HG03442 (cell line): Measurements from ENCODE around the gene SPATA3.
"Not testable (repeated sequence)": the region's sequence is repeated elsewhere in the genome, so short reads cannot be mapped to it uniquely, and the experiment has no call there.

Experiments used
- ATAC-seq: cut with Tn5 transposase; IDR thresholded peaks from one replicate; pipeline ENCODE4 v1.9.1; 2021; ENCODE audit warnings: mild to moderate bottlenecking, moderate library complexity; ENCODE audit not compliant: unreplicated experiment

The SPATA3 gene

GRCh38 chr2:230991598-230991997 lies 4.3 kb upstream of the SPATA3 start:
- no peak for ATAC-seq

DNA sequence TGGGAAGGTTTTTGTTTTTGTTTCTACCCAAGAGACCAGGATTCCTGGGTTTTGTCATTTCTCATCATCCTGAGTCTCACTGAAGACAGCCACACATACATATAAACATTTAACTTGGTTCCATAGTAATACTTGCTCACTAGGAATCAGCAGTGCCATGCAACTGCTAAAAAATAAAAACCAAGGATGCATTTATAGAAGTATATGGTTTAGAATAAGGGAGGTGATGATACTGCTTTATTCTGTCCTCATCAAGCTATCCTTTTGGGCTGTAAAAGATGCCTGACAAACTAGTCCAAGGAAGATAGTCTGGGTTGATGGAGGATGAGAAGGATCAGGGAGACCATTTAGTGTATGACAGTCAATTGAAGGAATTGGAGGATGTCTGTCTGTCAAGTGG lies 740 bp downstream of the SPATA3 start:
- ATAC-seq: no peak

DNA sequence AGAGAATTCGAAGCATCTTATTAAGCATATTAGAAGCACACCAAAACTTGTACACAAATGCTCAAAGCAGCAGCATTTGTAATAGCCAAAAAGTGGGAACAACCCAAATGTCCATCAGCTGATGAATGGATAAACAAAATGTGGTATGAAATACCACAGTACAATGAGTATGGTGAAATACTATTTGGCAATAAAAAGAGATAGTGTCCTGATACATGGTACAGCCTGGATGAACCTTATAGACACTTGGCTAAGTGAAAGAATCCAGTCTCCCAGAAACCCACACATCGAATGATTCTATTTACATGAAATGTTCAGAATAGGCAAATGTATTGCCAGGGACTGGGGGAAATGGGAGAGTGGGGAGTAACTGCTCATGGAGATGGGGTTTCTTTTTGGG lies 3.0 kb downstream of the SPATA3 start:
- no peak for ATAC-seq

- no peak for ATAC-seq
These were observed 3.6 kb downstream of the SPATA3 start for GRCh38 chr2:230999477-230999876.

DNA sequence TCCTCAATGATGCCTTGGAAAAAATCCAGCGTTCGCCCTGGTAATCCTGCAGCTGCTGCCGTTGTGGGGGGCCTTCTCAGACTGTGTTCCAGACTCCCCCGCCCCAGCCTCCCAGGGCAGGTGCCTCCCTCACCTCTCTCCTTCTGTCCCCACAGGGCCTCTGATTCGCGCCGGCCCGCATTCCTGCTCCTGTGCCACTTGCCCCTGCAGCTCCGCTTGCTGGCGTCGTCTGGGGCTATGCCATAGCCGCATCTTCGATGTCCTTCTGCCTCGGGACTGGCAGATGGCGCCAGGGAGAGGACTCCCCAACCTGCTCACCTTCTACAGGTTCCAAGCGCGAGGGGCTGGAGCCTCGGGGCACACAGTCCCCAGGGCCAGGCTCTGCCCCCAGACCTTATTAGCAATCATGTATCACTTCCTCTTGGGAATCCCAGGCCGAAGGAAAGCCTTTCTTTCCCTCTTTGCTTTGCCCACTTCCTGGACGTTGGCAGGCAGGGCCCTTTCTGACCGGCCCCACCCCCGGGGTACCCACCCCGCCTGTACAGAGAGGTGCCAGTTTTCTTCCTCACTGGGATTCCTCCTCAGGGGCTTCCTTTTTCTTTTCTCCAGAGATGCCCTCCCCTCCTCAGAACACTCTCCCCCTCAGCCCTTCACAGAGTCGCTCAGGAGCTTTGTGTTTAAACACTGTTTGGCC lies 4.4 kb downstream of the SPATA3 start:
- ATAC-seq: no peak

DNA sequence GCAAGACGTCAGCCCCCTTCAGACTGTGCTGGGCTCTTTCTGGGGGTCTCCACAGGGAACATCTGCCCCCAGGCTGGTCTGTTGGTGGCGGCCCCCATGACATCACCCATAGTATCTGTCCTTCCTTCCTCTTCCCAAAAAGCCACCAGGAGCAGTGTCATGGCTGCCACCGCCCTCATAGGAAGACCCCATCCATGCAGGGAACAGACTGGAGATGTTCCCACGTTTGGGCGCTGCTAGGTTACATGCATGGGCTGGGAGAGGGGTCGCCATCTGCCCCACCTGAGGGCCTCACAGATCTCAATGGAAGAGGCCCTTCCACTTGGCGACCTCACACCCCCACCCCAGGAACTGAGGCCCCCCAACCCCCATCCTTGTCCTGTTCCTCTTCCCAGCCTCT lies 5.1 kb downstream of the SPATA3 start:
- no peak for ATAC-seq

DNA sequence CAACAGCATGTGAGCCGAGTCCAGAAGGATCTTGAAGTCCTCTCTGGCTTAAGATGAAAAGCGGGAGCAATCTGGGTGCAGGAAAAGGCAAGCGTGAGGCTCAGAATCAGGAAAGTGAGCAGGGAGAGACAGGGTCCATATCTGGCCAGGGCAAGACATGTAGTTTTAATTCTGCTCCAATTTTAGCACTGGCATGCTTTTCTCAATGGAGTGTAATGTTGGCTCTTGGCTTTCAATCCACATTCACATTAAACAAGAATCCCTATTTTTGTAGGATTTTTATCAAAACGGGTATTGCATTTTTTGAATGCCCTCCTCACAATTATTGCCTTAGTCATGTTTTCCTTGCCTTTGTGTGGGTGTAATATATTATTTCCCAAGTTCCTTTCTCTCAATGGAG lies 6.0 kb downstream of the SPATA3 start:
- no peak for ATAC-seq

- ATAC-seq: no peak
These were observed 6.7 kb downstream of the SPATA3 start for GRCh38 chr2:231002641-231003040.

DNA sequence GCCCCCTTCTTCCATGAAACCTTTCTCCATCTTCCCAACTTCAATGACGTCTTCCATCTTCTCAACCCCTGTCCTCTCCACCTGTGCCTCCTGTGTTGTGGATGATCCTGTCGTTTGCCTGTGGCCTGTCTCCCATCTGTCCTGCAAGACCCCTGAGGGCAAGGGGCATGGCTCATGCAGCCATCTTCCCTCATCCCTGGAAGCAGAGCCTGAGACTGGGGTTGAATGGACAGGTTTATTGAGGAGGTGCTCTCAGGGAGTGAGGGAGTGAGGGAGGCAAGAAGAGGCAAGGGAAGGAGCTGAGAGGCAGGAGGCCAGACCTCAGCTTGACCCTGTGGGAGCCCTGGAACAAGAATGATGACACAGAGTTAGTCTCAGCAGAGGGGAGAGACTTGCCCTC lies 7.3 kb downstream of the SPATA3 start:
- ATAC-seq: no peak

DNA sequence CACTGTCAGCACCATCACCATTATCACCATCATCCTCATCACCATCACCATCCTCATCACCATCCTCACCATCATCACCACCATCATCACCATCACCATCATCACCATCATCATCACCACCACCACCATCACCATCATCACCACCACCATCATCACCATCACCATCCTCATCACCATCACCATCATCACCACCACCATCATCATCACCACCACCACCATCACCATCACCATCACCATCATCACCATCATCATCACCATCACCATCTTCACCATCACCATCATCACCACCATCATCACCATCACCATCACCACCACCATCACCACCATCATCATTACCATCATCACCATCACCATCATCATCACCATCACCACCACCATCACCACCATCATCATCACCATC lies 9.0 kb downstream of the SPATA3 start:
- ATAC-seq: not testable (repeated sequence)

DNA sequence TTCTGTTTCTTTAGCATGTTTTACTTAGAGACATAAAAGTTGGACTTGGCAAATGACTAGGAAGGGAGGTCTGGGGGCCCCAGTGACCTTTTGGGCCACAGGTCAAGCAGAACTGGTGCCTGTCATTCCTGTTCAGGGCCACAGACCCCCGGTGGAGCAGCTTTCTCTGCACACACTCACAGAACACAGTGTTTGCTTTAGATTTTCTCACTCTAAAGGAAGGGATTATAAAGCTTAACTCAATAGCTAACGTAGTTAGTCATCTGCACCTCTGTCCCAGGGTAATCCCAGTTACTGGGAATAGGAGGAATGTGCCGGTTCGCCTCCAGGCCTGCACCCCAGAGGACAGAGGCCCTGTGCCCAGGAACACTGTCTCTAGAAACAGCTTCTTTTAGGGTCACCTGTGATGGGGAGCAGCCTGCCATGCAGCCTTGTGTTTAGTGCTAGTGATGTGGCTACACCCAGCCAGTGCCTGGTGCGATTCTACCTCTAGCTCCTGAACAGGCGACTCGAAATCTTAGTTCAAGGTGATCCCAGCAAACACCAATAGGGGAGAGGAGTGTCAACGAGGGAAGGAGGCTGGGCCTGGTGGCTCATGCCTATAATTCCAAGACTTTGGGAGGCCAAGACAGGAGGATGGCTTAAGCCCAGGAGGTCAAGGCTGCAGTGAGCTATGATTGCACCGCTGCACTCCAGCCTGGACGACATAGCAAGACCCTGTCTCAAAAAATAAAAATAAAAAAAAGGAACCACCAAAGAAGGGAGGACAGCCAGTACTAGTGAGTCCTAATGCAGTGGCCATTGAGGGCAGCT lies 11.6 kb downstream of the SPATA3 start:
- no peak for ATAC-seq

- ATAC-seq: no peak
These were observed 12.2 kb downstream of the SPATA3 start for GRCh38 chr2:231008131-231008530.

DNA sequence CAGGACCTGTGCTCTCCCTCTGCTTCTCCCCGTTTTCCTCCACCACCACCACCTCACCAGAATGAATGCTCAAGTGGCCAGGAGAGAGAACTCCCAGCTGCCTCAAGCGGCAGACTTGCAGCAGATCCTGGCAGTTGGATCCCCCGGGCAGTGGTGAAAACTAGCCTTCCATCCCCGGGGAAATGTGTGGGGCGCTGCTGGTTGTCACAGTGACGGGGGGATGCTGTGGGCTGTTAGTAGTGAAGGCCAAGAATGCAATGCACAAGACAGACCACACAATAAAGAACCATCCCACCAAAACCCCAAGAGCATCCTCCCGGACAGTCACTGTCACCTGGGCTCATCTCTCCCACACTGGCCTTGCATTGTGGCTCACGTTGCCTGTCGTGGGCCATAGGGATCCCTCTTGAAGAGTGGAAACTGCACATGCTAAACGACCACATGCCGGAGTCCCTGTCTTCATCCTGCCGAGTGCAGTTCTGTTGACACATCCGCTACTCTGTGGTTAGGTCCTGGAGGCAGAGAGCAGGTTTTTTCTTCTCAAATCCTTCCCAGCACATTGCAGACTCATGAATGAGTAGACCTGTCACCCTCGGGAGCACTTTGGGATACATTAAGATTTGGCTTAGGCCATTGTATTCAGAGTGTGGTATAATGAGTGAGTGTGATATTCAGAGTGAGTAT lies 13.5 kb downstream of the SPATA3 start:
- no peak for ATAC-seq

DNA sequence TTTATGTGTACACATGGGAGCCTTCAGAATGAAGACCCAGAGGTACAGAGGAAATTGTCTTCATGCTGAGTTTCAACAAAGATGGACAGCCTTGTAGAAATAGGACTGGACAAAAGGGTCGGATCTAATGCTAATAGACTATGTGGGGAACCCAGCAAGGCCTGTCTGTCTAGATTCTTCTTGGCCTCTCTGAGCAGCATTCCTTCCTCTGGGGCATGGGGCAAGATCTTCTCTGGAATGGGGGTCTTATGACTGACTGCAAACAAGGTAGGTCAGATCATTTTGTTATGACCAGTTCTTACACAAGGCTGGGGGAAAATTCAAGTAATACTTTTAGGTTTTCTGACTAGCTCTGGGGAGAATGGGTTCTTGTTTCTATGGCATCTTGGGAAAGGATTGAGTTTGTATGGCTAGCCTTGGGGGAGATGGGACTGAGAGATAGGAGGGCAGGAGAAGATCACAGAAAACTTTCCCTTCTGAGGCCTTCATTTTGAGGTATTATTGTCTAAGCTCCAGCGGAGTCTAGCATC lies 14.3 kb downstream of the SPATA3 start:
- no peak for ATAC-seq

DNA sequence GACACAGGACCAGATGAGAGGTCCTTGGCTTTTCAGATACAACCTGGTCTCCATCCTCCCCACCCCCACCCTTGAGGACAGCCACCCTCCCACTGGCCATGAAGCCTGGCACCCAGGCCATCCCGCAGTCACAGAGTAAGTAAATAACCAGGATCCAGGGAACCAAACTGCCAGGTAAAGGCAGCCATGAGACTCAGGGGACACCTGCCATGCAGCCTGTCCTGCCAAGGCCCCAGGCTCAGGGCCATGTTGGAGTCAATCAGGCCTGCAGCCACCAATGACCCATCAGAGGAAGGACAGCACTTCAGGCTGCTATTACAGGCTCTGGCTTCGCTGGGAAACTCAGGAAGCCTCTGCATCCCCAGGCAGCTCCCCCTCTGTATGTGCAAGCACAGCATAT lies 15.6 kb downstream of the SPATA3 start:
- ATAC-seq: no peak

- ATAC-seq: no peak
These were observed 16.5 kb downstream of the SPATA3 start for GRCh38 chr2:231012463-231012862.

DNA sequence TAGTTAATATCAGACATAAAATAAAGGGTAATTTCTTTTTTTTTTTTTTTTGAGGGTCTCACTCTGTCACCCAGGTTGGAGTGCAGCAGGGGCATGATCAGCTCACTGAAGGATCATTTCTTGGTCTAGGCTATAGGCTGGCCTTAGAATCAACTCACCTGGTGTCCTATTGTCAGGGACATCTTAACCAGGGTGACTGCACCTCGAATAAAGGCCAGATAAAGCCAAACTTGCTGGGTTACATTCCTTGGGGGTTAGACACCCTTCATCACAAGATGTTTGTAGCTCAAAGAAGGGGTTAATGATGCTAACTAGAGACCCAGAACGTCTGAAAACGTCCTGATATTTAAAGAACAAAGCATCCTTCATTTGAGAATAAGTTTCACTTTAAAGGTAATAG lies 17.9 kb downstream of the SPATA3 start:
- no peak for ATAC-seq

DNA sequence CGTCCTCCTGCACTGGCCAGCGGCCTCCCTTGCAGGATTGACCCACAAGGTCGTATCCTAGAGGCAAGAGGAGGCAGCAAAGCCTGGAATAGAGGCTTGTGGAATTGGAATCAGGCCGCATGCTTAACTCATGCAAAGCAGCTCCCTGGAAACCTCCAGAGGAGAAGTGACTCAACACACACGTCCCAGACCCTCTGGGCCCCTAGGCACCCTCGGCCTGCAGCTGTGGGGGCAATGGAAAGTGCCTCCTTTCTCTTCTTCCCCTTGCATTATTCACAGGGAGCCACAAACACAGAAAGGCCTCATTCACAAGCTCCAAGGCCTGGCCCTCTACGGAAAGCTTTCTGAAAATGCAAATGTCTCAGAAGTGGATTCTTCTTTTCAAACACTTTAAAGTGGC lies 19.6 kb downstream of the SPATA3 start:
- no peak for ATAC-seq

- no peak for ATAC-seq
These were observed 20.0 kb downstream of the SPATA3 start for GRCh38 chr2:231015926-231016325.

DNA sequence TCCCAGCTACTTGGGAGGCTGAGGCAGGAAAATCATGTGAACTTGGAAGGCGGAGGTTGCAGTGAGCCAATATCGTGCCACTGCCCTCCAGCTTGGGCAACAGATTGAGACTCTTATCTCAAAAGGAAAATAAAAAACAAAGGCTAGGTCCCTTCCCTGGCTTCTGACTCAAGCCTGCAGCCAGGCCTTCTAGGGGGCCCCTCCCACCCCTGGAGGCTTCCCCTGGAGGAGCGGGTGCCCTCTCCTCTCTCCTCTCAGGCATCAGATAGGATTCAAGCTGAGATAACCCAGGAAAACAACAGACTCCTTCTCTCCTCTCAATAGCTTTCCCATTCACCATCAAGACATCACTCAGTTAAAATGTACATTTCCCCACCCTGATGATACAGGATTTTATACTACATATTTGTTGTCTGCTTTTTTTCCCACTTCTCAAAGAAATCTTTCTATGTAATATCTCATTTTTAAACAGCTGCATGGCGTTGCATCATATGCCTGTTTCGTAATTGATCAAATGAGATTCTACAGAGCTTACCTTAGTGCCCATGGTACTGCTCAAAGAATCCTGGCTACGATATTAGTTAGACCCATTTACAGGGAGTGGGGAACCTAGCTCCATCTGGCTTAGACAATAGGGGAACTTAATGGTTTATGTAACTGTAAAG lies 20.8 kb downstream of the SPATA3 start:
- ATAC-seq: no peak

GRCh38 chr2:231017231-231017598 lies 21.3 kb downstream of the SPATA3 start:
- no peak for ATAC-seq
